ENCODE data around the gene SYP. TPM values are rescaled to one million over a fixed set of nuclear protein-coding genes. Genes with fewer than 3 reads are reported as not detected.

The SYP gene
- total RNA-seq, 1 donor from 2014 or later: 0.27 TPM

DNA sequence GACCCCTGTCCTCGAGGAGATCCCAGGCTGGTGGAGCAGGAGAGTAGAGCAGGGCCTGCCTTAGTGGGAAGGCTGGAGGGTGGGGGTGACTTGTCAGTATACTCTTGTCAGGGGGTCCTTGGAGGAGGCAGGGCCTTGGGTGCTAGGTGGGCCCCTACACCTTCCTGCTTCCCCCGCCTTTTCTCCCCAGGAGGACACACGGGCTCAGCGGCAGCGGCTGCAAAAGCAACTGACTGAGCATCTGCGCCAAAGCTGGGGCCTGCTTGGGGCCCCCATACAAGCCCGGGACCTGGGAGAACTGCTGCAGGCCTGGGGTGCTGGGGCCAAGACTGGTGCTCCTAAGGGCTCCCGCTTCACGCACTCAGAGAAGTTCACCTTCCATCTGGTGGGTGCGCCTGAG is 46.5 kb upstream of the SYP start:
- Mint-ChIP-seq H3K27me3 (ENCODE audit: low read depth) (no peaks in the 10 kb centered on the region), H3K4me3 (no peak overlapping the region), H3K36me3 (peaks cover 16% of the 10 kb centered on the region), H3K27ac (no peak overlapping the region), H3K4me1 (no peaks in the 10 kb centered on the region), H3K9me3 (peaks cover 13% of the 10 kb centered on the region)
- no peak for DNase-seq (ENCODE audit: low spot score in 2 of 2, unreplicated experiment in 2 of 2)
- TF ChIP-seq CTCF (IDR thresholded peaks at IDR 0.05; ENCODE audit: unreplicated experiment): no peak

DNA sequence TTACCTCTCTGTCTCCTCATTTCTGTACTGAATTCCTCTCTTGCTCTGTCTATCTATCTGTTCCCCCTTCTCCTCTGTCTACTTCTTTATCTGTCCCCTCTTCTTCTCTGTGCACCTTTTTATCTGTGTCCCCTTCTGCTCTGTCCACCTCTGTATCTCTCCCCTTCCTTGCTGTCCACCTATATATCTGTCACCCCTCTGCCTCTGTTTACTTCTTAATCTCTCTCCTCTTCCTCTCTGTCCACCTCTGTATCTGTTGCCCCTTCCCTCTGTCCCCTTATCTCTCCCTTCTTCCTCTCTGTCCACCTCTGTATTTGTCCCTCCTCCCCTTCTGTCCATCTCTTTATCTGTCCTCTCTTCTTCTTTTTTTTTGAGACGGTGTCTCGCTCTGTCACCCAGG is 44.2 kb upstream of the SYP start:
- DNase-seq (ENCODE audit: low spot score in 2 of 2, unreplicated experiment in 2 of 2): no peak
- peaks cover 13% of the 10 kb centered on the region for H3K36me3 Mint-ChIP-seq

DNA sequence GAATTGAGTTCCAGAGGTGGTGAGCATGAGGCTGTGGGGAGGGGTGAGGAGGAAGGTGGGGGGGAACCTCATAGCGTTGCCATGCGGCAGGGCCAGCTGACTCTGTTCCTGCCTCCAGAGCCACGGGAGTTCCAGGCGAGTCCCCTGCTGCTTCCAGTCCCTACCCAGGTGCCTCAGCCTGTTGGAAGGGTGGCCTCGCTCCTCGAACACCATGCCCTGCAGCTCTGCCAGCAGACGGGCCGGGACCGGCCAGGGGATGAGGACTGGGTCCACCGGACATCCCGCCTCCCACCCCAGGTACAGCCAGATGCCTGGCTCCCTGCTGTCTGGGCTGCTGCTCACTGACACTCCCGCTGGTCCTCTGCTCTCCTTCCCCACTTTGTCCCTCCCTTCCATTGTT is 43.2 kb upstream of the SYP start:
- Mint-ChIP-seq H3K4me1 (no peaks in the 10 kb centered on the region), H3K27ac (no peak overlapping the region), H3K9me3 (peaks cover 7% of the 10 kb centered on the region), H3K36me3 (peaks cover 11% of the 10 kb centered on the region), H3K27me3 (ENCODE audit: low read depth) (no peaks in the 10 kb centered on the region), H3K4me3 (no peak overlapping the region)
- no peak for DNase-seq (ENCODE audit: low spot score in 2 of 2, unreplicated experiment in 2 of 2)
- TF ChIP-seq CTCF (IDR thresholded peaks at IDR 0.05; ENCODE audit: unreplicated experiment): no peak

More for the DNA sequence above, 44.2 kb upstream of the SYP start:
- no peak for TF ChIP-seq CTCF (IDR thresholded peaks at IDR 0.05; ENCODE audit: unreplicated experiment)
- H3K4me1 Mint-ChIP-seq: no peaks in the 10 kb centered on the region
- no peaks in the 10 kb centered on the region for H3K27me3 Mint-ChIP-seq (ENCODE audit: low read depth)
- no peak overlapping the region for H3K27ac Mint-ChIP-seq
- no peak overlapping the region for H3K4me3 Mint-ChIP-seq
- H3K9me3 Mint-ChIP-seq: peaks cover 7% of the 10 kb centered on the region

DNA sequence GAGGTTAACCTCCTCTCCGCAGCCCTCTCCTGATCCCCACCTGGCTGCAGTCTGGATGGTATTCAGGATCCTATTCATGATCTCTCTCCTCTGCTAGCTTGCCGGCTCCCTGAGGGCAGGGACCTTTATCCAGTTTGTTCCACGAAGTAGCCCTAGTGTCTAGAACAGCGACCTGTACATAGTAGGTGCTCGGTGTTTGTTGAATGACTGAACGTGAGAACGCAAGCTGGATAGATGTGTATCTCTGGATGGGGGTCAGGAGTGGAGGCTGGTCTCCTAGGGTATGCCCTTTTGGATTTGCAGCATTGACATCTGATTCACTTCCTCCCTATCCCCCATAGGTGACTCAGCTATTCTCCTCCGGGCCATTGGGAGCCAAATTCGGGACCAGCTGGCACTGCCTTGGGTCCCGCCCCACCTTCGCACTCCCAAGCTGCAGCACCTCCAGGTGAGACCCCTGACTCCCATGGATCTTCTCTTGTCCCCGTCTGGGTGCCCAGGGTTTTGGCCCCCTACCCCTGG is 42.6 kb upstream of the SYP start:
- TF ChIP-seq CTCF (IDR thresholded peaks at IDR 0.05; ENCODE audit: unreplicated experiment): no peak
- DNase-seq (ENCODE audit: low spot score in 2 of 2, unreplicated experiment in 2 of 2): no peak
- Mint-ChIP-seq H3K36me3 (peaks cover 11% of the 10 kb centered on the region), H3K4me1 (no peaks in the 10 kb centered on the region), H3K9me3 (peaks cover 7% of the 10 kb centered on the region), H3K27ac (no peak overlapping the region), H3K27me3 (ENCODE audit: low read depth) (no peaks in the 10 kb centered on the region), H3K4me3 (no peak overlapping the region)

DNA sequence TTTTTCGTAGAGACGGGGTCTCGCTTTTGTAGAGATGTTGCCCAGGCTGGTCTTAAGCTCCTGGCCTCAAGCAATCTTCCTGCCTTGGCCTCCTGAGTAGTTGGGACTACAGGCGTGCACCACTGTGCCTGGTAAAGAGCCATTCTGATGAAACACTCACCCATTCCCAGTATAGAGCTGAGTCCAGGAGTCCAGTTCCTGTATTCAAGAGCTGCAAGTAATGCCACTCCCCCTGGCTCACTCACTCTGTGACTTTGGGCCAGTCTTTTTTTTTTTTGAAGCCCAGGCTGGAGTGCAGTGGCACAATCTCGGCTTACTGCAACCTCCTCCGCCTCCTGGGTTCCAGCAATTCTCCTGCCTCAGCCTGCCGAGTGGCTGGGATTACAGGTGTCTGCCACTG is 38.7 kb upstream of the SYP start:
- Mint-ChIP-seq H3K36me3 (peaks cover 11% of the 10 kb centered on the region), H3K27me3 (ENCODE audit: low read depth) (no peaks in the 10 kb centered on the region), H3K4me3 (no peak overlapping the region), H3K9me3 (peaks cover 7% of the 10 kb centered on the region), H3K4me1 (no peaks in the 10 kb centered on the region), H3K27ac (no peak overlapping the region)
- DNase-seq (ENCODE audit: low spot score in 2 of 2, unreplicated experiment in 2 of 2): no peak
- TF ChIP-seq CTCF (IDR thresholded peaks at IDR 0.05; ENCODE audit: unreplicated experiment): no peak

- H3K4me1 Mint-ChIP-seq: no peaks in the 10 kb centered on the region
- TF ChIP-seq CTCF (IDR thresholded peaks at IDR 0.05; ENCODE audit: unreplicated experiment): no peak
- peaks cover 7% of the 10 kb centered on the region for H3K9me3 Mint-ChIP-seq
- H3K27ac Mint-ChIP-seq: no peak overlapping the region
- H3K36me3 Mint-ChIP-seq: peaks cover 3% of the 10 kb centered on the region
- no peak for DNase-seq (ENCODE audit: low spot score in 2 of 2, unreplicated experiment in 2 of 2)
- peak overlapping the region; percentile 27 for H3K4me3 Mint-ChIP-seq
- no peaks in the 10 kb centered on the region for H3K27me3 Mint-ChIP-seq (ENCODE audit: low read depth)
These were observed 37.1 kb upstream of the SYP start for GRCh38 chrX:49237060-49237459.

Data from mesothelial cell of epicardium (in vitro differentiated cells).